ENCODE measurements around the gene RBM14.

DNA sequence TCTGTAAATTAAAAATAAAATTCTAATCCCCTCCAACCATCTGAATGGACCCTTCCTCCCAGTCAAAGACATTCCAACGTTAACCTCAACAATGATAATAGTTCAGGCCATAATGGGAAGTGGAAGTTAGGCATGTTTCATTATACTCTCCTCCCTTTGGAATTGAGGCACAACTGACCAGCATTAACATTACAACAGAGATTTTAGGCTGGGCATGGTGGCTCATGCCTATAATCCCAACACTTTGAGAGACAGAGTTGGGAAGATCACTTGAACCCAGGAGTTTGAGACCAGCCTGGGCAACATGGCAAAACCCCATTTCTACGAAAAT lies 45.6 kb upstream of the RBM14 start:
- TF ChIP-seq, protein P1, sequence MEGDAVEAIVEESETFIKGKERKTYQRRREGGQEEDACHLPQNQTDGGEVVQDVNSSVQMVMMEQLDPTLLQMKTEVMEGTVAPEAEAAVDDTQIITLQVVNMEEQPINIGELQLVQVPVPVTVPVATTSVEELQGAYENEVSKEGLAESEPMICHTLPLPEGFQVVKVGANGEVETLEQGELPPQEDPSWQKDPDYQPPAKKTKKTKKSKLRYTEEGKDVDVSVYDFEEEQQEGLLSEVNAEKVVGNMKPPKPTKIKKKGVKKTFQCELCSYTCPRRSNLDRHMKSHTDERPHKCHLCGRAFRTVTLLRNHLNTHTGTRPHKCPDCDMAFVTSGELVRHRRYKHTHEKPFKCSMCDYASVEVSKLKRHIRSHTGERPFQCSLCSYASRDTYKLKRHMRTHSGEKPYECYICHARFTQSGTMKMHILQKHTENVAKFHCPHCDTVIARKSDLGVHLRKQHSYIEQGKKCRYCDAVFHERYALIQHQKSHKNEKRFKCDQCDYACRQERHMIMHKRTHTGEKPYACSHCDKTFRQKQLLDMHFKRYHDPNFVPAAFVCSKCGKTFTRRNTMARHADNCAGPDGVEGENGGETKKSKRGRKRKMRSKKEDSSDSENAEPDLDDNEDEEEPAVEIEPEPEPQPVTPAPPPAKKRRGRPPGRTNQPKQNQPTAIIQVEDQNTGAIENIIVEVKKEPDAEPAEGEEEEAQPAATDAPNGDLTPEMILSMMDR (optimal IDR thresholded peaks at IDR 0.05 in 1 of 3, IDR thresholded peaks at IDR 0.05 in 1 of 3, conservative IDR thresholded peaks at IDR 0.05 in 1 of 3; ENCODE audit: extremely low read depth in 1 of 3, insufficient read depth in 2 of 3, low read length in 3 of 3): no peak
- TF ChIP-seq EZH2 (IDR thresholded peaks at IDR 0.05; ENCODE audit: low read length): no peak

Data from keratinocyte (primary cell).